Right lobe of liver (tissue), 6 donors: ENCODE results near the gene CTSH. TPM values are rescaled to one million over a fixed set of nuclear protein-coding genes. Genes with fewer than 3 reads are reported as not detected.

Experiments
- ATAC-seq, 4 donors: fragments of 200-7000 bp; cut with Tn5 transposase; one replicate each; pipeline ENCODE4 v1.9.1; 2020; ENCODE audit warnings: mild to moderate bottlenecking in 4 of 4, moderate library complexity in 4 of 4
- DNase-seq, 3 donors: peaks; one replicate each; pipeline ENCODE4 v3.0.0-alpha.2; 2020
- H3K27ac ChIP-seq, 3 donors: fragments of 200-600 bp; one replicate each; pipeline ENCODE4 v1.8.0; 2022
- H3K27me3 ChIP-seq, 2 donors: fragments of 200-600 bp; one replicate each; pipeline ENCODE4 v1.8.0; 2022
- H3K36me3 ChIP-seq, 4 donors: fragments of 200-600 bp; sonication (generic) in 1 of 4; one replicate each; pipeline versions ENCODE4 v1.5.1 to v1.8.0; 2017 to 2022; ENCODE audit warnings: control low read depth in 1 of 4
- H3K4me1 ChIP-seq, 4 donors: fragments of 200-600 bp; sonication (generic) in 1 of 4; one replicate each; pipeline versions ENCODE4 v1.5.1 to v1.8.0; 2017 to 2022; ENCODE audit warnings: control low read depth in 1 of 4
- H3K4me3 ChIP-seq, 3 donors: fragments of 200-600 bp; one replicate each; pipeline ENCODE4 v1.8.0; 2022
- H3K9me3 ChIP-seq, 4 donors: fragments of 200-600 bp; sonication (generic) in 1 of 4; one replicate each; pipeline versions ENCODE4 v1.5.1 to v1.8.0; 2017 to 2022; ENCODE audit warnings: control low read depth in 1 of 4
- CTCF ChIP-seq, 4 donors: fragments of 200-600 bp in 3 of 4; fragments of 450-650 bp in 1 of 4; IDR thresholded peaks; one replicate each; pipeline versions ENCODE4 v1.5.1 to v1.8.0; 2016 to 2022; ENCODE audit warnings: antibody characterized with exemption in 4 of 4, mild to moderate bottlenecking in 2 of 4
- POLR2A ChIP-seq: fragments of 450-650 bp; IDR thresholded peaks from one replicate; pipeline ENCODE4 v1.6.1; 2017; ENCODE audit warnings: antibody characterized with exemption, mild to moderate bottlenecking
- WGBS: methylation state at CpG from one replicate; pipeline ENCODE4 v1.1.6; 2018; ENCODE audit warnings: low coverage, low lambda C conversion rate; ENCODE audit not compliant: insufficient coverage; ENCODE audit errors: missing lambda C conversion rate; 5-methylcytosine and 5-hydroxymethylcytosine counted together
- intact Hi-C, 2 donors: fragments of 100-400 bp; cut with DNase I; formaldehyde crosslinking; loops; one replicate each; pipeline versions ENCODE4 v1.11.2 to v1.14.1; 2022
- total RNA-seq, 6 experiments: library from RNA; depleted of rRNA in 2 of 6; stranded (reverse); fragments of >200 nt in 2 of 6; fragmentation: NEBNext Ultra II Directional in 3 of 6; extraction: Animal tissue kit (Norgen Biotek cat#: 25700) in 3 of 6; gene quantifications; one replicate each; pipeline versions ENCODE4 v1.1.0 to v1.2.4, GENCODE V29; 2016 to 2023
- donor health status: DM: no; HTN: yes; CAD: no.
- donor health status: DM: no; HTN: no; CAD: no.
- donor health status: DM: no; HTN: no; CAD: no.
- donor health status: DM: no; HTN: yes; CAD: no.
- donor health status: DM: no; HTN: yes; CAD: no.

Gene CTSH
- total RNA-seq, 6 experiments from 2014 or later = 32.0 to 183 (median 98.1) TPM

- H3K27me3 ChIP-seq = no peaks in the 10 kb centered on the region
- intact Hi-C loops = loop anchor here (10.0 kb wide), 3 partner anchors 52 to 252 kb away; no protein-coding TSS in a partner anchor
- H3K27ac ChIP-seq = no peak overlapping the region
- no peak overlapping the region for H3K4me3 ChIP-seq
- H3K36me3 ChIP-seq = peaks cover 0 to 58% (median 20%) of the 10 kb centered on the region in 4 donors
- TF ChIP-seq CTCF (IDR thresholded peaks at IDR 0.05) = no peak
- no peak for TF ChIP-seq POLR2A
- no peak for ATAC-seq
- 67% methylated on average over 3 of the region's 7 CpGs for WGBS
- H3K9me3 ChIP-seq = no peaks in the 10 kb centered on the region
- no peak for DNase-seq
- peaks cover 0 to 3% (median 0%) of the 10 kb centered on the region in 4 donors for H3K4me1 ChIP-seq
These were observed 22.3 kb downstream of the CTSH start for GRCh38 chr15:78922527-78922926.

DNA sequence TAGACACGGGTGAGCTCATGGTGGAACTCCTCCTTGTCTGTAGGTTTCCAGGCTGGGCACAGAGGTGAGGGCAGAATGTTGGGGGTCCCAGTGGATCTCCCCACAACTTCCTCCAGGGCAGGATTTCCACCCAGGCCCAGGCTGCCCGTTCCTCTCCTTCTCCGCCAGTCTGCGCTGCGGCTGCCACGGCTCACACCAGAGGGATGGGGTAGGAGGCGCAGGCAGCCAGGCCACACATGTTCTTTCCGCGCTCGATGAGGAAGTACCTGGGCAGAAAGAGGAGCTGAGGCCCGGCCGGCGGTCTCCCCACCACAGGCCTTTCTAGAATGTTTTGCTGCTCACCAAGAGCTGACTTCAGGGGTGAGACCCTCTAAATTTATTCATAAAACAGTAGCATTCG lies 22.9 kb downstream of the CTSH start:
- intact Hi-C loops = loop anchor here (10.0 kb wide), 3 partner anchors 53 to 253 kb away; no protein-coding TSS in a partner anchor
- TF ChIP-seq CTCF (IDR thresholded peaks at IDR 0.05) = no peak
- no peak for TF ChIP-seq POLR2A
- Histone ChIP-seq H3K27ac (no peak overlapping the region), H3K9me3 (no peaks in the 10 kb centered on the region), H3K27me3 (no peaks in the 10 kb centered on the region), H3K4me1 (peaks cover 0 to 8% (median 0%) of the 10 kb centered on the region in 4 donors), H3K4me3 (no peak overlapping the region), H3K36me3 (peaks cover 0 to 53% (median 20%) of the 10 kb centered on the region in 4 donors)
- no peak for DNase-seq
- peak in 1 of 4 donors; percentile 5 for ATAC-seq
- WGBS = 83% methylated on average over 1 of the region's 14 CpGs

GRCh38 chr15:78921517-78921916 lies 23.3 kb downstream of the CTSH start:
- Histone ChIP-seq H3K27me3 (no peaks in the 10 kb centered on the region), H3K4me3 (no peak overlapping the region), H3K36me3 (peaks cover 0 to 53% (median 20%) of the 10 kb centered on the region in 4 donors), H3K9me3 (no peaks in the 10 kb centered on the region), H3K27ac (no peak overlapping the region), H3K4me1 (peaks cover 0 to 13% (median 0%) of the 10 kb centered on the region in 4 donors)
- intact Hi-C loops = loop anchor here (10.0 kb wide), 3 partner anchors 53 to 253 kb away; no protein-coding TSS in a partner anchor
- no peak for TF ChIP-seq POLR2A
- DNase-seq = no peak
- ATAC-seq = no peak
- WGBS = 83% methylated on average over 5 of the region's 6 CpGs

GRCh38 chr15:78917888-78918287 lies 27.0 kb downstream of the CTSH start:
- Histone ChIP-seq H3K27ac (no peak overlapping the region), H3K4me1 (peaks cover 0 to 29% (median 0%) of the 10 kb centered on the region in 4 donors), H3K4me3 (no peak overlapping the region), H3K9me3 (no peaks in the 10 kb centered on the region), H3K27me3 (no peaks in the 10 kb centered on the region), H3K36me3 (peaks cover 0 to 31% (median 16%) of the 10 kb centered on the region in 4 donors)
- intact Hi-C loops = no loop called here
- no peak for TF ChIP-seq POLR2A
- no peak for TF ChIP-seq CTCF (IDR thresholded peaks at IDR 0.05)
- WGBS = 88% methylated on average over 3 of the region's 4 CpGs
- no peak for ATAC-seq
- peak in 1 of 3 donors; percentile 20 for DNase-seq

DNA sequence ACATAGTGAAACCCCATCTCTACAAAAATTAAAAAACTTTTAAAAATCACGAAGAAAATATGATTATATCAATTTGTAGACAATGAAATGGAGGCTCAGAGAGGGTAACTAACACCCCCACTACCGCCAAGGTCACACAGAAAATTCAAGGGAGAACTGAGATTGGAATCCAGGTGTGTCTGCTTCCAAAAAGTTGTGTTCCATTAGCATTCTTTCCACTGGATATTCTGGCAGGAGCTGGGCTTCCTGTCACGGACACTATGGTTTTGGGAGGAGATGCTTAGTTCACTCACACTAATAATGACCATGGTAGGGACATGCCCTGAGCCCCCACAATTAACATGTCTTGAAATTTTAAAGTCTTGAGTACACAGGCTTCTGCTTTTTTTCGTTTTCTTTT lies 28.8 kb downstream of the CTSH start:
- 93% methylated on average over 3 of the region's 4 CpGs for WGBS
- TF ChIP-seq POLR2A (no peak), CTCF (IDR thresholded peaks at IDR 0.05) (no peak)
- Histone ChIP-seq H3K4me1 (peaks cover 0 to 44% (median 0%) of the 10 kb centered on the region in 4 donors), H3K27me3 (no peaks in the 10 kb centered on the region), H3K4me3 (no peak overlapping the region), H3K9me3 (no peaks in the 10 kb centered on the region), H3K27ac (peak overlapping the region in 1 of 3 donors; percentile 35), H3K36me3 (peaks cover 0 to 22% (median 4%) of the 10 kb centered on the region in 4 donors)
- ATAC-seq = no peak
- intact Hi-C loops = no loop called here
- no peak for DNase-seq
